K562 (cell line): Measurements from ENCODE around the gene CACNA1I. TPM values are rescaled to one million over a fixed set of nuclear protein-coding genes. Genes with fewer than 3 reads are reported as not detected.

Experiments
- FOXM1 ChIP-seq, 2 experiments: fragments of 450-650 bp in 1 of 2; sonication (generic) in 1 of 2; formaldehyde crosslinking in 1 of 2; IDR thresholded peaks; 2 replicates each; pipeline versions ENCODE4 v1.6.1 to v1.9.0; 2017 to 2022; ENCODE audit warnings: low read depth in 2 of 2, mild to moderate bottlenecking in 2 of 2, missing genetic modification reagents in 1 of 2, moderate library complexity in 1 of 2
- GTF2A2 ChIP-seq: IDR thresholded peaks from 2 replicates; pipeline ENCODE4 v1.6.1; 2016; ENCODE audit warnings: mild to moderate bottlenecking, missing genetic modification characterization, missing compliant biosample characterization
- HNRNPH1 ChIP-seq: fragments of 200-400 bp; formaldehyde crosslinking; optimal IDR thresholded peaks from 2 replicates; pipeline ENCODE3; 2017; ENCODE audit warnings: low read depth, mild to moderate bottlenecking, low read length, moderate library complexity
- ILK ChIP-seq: fragments of 450-650 bp; IDR thresholded peaks from 2 replicates; pipeline ENCODE4 v1.6.1; 2016; ENCODE audit warnings: missing genetic modification characterization, low read depth, mild to moderate bottlenecking, missing compliant biosample characterization, moderate library complexity, borderline replicate concordance
- NFE2L1 ChIP-seq: fragments of 450-650 bp; IDR thresholded peaks from 2 replicates; pipeline ENCODE4 v1.6.1; 2016; ENCODE audit warnings: missing genetic modification characterization, low read depth, mild to moderate bottlenecking, missing compliant biosample characterization, moderate library complexity, borderline replicate concordance
- NFIX ChIP-seq: fragments of 250-450 bp; sonication (Bioruptor Pico); IDR thresholded peaks from 2 replicates; pipeline ENCODE4 v1.4.0; 2020; ENCODE audit warnings: low read depth, mild to moderate bottlenecking, moderate library complexity
- RAD51 ChIP-seq: fragments of 450-650 bp; IDR thresholded peaks from 2 replicates; pipeline ENCODE4 v1.7.1; 2016; ENCODE audit warnings: low read depth, mild to moderate bottlenecking, borderline replicate concordance
- RBM14 ChIP-seq: fragments of 200-400 bp; formaldehyde crosslinking; IDR thresholded peaks from 2 replicates; pipeline ENCODE4 v1.6.1; 2018; ENCODE audit warnings: low read depth, mild to moderate bottlenecking, low read length, moderate library complexity, borderline replicate concordance; ENCODE audit not compliant: insufficient read depth
- RBM39 ChIP-seq: fragments of 200-400 bp; formaldehyde crosslinking; optimal IDR thresholded peaks from 2 replicates; pipeline ENCODE3; 2018; ENCODE audit warnings: low read depth, low read length
- RFX5 ChIP-seq: IDR thresholded peaks from 2 replicates; pipeline ENCODE4 v1.6.1; 2011; ENCODE audit warnings: low read depth, mild to moderate bottlenecking, improper control_type of control experiment, low read length
- SIN3A ChIP-seq, 2 experiments: fragments of 150-350 bp in 1 of 2; IDR thresholded peaks; 2 replicates each; pipeline ENCODE4 v1.6.1; 2011 to 2016; ENCODE audit warnings: borderline replicate concordance in 2 of 2, low read depth in 2 of 2, low read length in 2 of 2, mild to moderate bottlenecking in 2 of 2, moderate library complexity in 2 of 2; ENCODE audit not compliant: control insufficient read depth in 1 of 2
- ZBTB33 ChIP-seq: sonication (generic); formaldehyde crosslinking; IDR thresholded peaks from 2 replicates; pipeline ENCODE4 v1.8.1; 2023; ENCODE audit warnings: mild to moderate bottlenecking, missing genetic modification reagents
- ZBTB40 ChIP-seq, 2 experiments: fragments of 450-650 bp in 1 of 2; sonication (generic) in 1 of 2; formaldehyde crosslinking in 1 of 2; IDR thresholded peaks; 2 replicates each; pipeline versions ENCODE4 v1.7.1 to v1.9.0; 2016 to 2022; ENCODE audit warnings: inconsistent platforms in 1 of 2, mild to moderate bottlenecking in 1 of 2, missing genetic modification reagents in 1 of 2
- polyA plus RNA-seq, 8 experiments: library from polyadenylated mRNA; depleted of rRNA in 4 of 8; stranded (reverse) in 5 of 8; unstranded in 3 of 8; fragments of >200 nt; fragmentation: Nextera tagmentation in 2 of 8; fragmentation: Illumina TruSeq in 1 of 8; extraction: Ambion mirVana in 2 of 8; extraction: Trizol in 1 of 8; gene quantifications; 2 replicates each; pipeline versions ENCODE4 v1.2.1 to v1.2.3, GENCODE V29; 2011 to 2014; ENCODE audit warnings: inconsistent platforms in 1 of 8, missing spikeins in 1 of 8
- total RNA-seq, 7 experiments: library from RNA; depleted of rRNA in 6 of 7; stranded (reverse); fragments of >200 nt in 6 of 7; fragmentation: Illumina TruSeq in 2 of 7; extraction: Trizol in 2 of 7; gene quantifications; 2 replicates each; pipeline versions ENCODE4 v1.2.1 to v1.2.3, GENCODE V29; 2011 to 2021; ENCODE audit warnings: low replicate concordance in 1 of 7

The CACNA1I gene
- total and polyA plus RNA-seq, 9 of the 15 experiments (the other 6 are each of a cell fraction or from before 2014, with no cell fraction given) = 0.01 to 0.79 (median 0.32) TPM; not detected in 1

DNA sequence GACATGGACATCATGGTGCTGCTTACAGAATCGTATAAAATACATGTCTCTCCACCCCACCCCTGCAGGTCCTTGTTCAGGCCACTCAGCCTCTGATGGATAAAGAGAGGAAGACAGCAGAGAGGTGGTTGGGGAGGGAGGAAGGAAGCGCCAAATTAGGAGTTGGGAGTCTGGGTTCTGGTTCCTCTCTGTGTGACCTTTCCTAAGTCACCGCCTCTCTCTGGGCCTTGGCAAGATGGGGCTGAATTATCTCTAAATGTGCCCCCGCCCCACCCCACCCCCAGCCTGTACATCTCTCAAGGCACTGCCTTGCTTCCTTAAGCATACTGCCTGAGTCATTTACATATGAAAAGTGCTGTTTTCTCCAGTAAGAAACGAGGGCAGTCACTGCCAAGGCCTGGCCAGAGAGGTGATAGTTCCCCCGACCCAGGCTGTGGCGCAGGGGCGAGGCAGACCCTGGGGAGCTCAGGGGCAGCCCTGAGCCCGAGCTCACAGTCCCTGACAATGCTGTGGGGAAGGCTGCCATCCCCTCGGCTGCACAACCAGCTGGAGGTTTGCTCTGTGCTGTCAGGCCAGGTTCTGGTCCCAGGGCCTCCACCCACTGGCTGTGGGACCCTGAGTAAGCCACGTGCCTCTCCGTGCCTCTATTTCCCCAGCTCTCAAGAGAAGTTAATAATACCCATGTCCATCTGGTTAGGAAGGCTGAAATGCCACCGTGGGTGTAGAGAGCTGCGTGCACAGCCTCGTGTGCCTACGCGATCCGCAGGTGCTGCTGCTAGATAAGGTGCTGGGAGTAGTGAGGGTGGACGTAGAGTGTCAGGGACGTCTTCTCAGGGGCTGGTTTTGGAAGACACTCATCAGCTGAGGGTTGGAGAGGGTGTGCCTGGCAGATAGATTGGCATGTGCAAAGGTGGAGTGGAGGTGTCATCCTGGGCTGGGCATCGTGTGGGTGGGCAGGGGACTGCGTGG, 55.3 kb downstream of the CACNA1I start (continued):
- TF ChIP-seq ZBTB40 (IDR thresholded peaks at IDR 0.05) (no peak), ZBTB40 (CRISPR knock-in tag; IDR thresholded peaks at IDR 0.05) (no peak), GTF2A2 (no peak), SIN3A (IDR thresholded peaks at IDR 0.05; ENCODE audit: borderline replicate concordance in 2 of 2, control insufficient read depth in 1 of 2, low read depth in 2 of 2, low read length in 2 of 2) (no peak), HNRNPH1 (no peak), RBM39 (no peak), NFE2L1 (no peak), ZBTB33 (peak; percentile 28; the same call in 1 of the 2 replicates), FOXM1 (IDR thresholded peaks at IDR 0.05; ENCODE audit: low read depth) (0 out of 2 replicates have a peak, but pooled peaks have one; percentile 20), FOXM1 (CRISPR knock-in tag; IDR thresholded peaks at IDR 0.05; ENCODE audit: low read depth) (no peak), ILK (tag) (no peak), NFIX (CRISPR knock-in tag) (no peak), RAD51 (peak; percentile 10; the same call in 1 of the 2 replicates), RFX5 (no peak), RBM14 (no peak)
